HG02759 (cell line): ENCODE results near the gene TOMM5.

ENCODE experiments used
- ATAC-seq: cut with Tn5 transposase; IDR thresholded peaks from one replicate; pipeline ENCODE4 v1.9.1; 2021; ENCODE audit warnings: mild to moderate bottlenecking, moderate library complexity; ENCODE audit not compliant: unreplicated experiment

The TOMM5 gene

DNA sequence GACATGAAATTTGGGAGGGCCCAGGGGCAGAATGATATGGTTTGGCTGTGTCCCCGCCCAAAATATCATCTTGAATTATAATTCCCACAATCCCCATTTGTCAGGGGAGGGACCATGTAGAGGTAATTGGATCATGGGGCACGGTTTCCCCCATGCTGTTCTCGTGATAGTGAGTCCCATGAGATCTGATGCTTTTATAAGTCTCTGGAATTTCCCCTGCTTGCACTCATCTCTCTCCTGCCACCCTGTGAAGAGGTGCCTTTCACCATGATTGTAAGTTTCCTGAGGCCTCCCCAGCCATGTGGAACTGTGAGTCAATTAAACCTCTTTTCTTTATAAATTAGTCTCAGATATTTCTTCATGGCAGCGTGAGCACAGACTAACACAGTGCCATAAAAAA lies 27.5 kb downstream of the TOMM5 start:
- no peak for ATAC-seq

GRCh38 chr9:37563806-37564513 lies 28.4 kb downstream of the TOMM5 start:
- ATAC-seq: no peak

DNA sequence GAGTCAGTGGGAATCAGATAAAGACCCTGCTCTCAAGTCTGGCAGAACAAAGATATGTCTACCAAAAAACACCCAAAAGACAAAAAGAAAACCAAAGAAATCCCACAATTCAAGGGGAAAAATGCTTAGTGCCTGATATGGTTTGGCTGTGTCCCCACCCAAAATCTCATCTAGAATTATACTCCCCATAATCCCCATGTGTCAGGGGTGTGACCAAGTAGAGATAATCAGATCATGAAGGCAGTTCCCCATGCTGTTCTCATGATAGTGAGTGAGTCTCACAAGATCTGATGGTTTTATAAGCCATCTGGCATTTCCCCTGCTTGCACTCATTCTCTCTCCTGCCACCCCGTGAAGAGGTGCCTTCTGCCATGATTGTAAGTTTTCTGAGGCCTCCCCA lies 29.6 kb downstream of the TOMM5 start:
- ATAC-seq: no peak

DNA sequence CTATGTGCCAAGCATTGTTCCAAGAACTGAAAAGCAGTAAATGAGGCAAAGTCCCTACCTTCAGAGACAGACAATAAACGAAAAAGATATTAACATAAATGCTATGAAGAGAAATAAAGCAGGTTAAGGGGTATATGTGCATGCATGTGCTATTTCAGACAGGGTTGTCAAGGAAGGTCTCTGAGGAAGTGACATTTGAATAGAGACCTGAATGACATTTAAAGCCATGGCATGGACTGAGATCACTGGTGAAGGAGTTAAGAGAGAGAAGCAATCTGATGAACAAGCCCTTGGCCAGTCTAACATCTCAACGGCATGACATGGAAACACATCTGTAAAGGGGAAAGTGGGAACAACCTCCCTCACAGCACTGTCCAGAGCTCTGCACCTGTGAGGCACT lies 30.7 kb downstream of the TOMM5 start:
- no peak for ATAC-seq

DNA sequence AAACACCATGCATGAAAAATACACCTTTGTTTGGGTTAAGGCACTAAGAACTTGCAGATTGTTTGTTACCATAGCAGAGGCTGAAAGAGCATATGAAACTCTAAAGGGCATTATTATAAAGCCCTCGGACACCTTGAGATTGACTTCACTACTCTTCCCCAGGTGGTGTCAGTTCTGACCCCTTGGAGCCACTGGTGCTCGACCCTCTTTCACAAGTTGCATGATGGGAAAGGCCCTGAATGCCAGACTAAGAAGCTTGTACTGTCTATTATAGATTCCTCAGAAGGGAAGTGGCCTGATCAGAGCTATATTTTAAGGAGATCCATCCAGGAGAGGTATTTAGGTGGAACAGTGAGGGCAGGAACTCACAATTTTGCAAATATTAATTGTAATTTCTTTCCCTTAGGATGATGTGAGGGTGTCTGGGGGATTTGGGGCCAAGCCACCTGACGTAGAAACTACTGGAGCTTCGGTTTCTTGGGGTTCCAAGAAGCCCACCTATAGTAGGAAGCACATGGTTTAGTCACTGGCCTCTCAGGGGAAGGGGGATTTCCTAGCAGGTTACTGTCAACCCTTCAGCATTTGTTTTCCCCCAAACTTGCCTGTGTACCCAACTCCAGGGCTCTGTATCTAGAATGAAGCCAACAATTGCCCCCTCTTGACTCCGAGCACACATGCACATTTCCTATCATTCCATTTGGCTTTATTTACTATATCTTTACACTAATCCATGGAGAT lies 32.4 kb downstream of the TOMM5 start:
- ATAC-seq: no peak

- no peak for ATAC-seq
These were observed 33.3 kb downstream of the TOMM5 start for GRCh38 chr9:37559125-37559524.

GRCh38 chr9:37555786-37556185 lies 36.6 kb downstream of the TOMM5 start:
- ATAC-seq: no peak

GRCh38 chr9:37554318-37554717 lies 38.1 kb downstream of the TOMM5 start:
- ATAC-seq: no peak

GRCh38 chr9:37551888-37552287 lies 40.5 kb downstream of the TOMM5 start:
- ATAC-seq: no peak

- ATAC-seq: no peak
These were observed 40.9 kb downstream of the TOMM5 start for GRCh38 chr9:37551468-37551867.

DNA sequence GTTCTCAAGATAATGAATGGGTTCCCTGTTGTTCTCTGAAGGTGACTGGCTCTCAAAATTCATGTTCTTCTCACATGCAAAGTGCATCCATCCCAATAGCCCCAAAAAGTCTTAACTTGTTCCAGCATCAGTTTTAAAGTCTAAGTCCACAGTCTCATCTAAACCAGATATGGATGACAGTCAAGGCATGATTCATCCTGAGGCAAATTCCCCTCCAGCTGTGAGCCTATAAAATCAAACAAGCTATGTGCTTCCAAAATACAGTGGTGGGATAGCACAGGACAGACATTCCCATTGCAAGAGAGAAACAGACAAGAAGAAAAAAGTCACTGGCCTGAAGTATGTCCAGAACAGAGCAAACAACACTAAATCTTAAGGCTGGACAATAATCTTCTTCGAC lies 41.6 kb downstream of the TOMM5 start:
- no peak for ATAC-seq

DNA sequence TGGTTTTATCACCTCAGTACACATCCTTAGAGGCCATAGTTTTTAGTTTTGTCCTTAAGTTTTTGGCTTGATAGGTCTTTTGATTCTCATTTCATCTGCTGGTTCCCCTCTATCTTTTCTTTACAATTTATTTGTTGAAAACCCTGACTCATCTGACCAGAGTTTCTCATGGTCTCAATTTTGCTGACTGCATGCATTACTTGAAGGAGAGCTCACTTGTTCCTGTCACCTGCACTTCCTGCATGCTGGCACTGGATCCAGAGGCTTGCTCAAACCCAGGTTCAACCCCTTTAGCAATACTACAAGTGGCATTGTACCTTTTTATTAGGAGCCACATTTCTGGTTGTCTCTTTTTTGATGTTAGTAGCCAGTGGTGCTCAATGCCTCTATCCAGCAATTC lies 42.9 kb downstream of the TOMM5 start:
- no peak for ATAC-seq

DNA sequence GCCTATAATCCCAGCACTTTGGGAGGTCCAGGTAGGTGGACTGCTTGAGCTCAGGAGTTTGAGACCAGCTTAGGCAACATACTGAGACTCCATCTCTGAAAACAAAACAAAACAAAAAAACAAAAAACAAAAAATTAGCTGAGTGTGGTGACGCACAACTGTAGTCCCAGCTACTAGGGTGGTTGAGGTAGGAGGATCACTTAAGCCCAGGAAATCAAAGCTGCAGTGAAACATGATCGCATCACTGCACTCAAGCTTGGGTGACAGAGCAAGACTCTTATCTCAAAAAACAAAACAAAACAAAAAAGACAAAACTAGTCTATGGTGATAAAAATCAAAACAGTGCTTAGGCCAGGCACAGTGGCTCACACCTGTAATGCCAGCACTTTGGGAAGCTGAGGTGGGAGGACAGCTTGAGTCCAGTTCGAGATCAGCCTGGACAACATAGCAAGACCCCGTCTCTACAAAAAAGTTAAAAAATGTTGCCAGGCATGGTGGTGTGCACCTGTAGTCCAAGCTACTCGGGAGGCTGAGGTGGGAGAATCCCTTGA lies 45.0 kb downstream of the TOMM5 start:
- ATAC-seq: no peak

DNA sequence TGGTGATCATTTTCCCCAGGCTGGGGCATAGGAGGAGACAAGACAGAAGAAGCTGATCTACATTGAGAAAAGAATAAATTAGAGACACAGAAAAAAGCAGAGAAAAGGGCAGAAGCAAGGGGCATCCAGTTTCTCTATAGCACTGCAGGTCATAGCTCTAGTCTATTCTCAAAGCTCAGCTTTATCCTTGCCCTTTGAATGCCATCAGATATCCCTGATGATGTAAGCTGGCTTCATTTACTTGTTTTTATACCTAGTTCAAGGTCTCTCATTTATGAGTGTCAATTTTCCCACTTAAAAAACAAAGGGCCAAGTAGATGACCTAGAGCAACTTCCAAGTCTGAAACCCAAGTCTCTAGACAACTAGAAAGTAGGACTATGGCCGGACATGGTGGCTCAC lies 48.9 kb downstream of the TOMM5 start:
- no peak for ATAC-seq

DNA sequence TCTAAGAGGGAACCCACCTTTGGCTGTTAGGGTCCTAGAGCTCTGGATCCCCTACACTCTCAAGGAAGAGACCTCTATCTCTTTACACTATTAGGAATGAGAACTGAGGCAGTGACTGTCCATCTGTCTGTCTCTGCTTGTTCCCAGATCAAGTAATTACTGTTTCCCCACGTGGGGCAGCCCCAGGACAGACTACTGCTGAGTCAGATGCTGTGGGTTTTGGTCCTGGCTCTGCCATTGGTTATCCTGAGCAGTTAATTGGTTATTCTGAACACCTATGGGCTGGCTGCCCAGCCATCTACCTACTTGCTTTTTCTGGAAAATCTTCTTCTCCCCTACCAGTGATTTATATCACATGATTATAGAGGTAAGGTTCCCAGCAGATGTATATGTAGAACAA lies 49.5 kb downstream of the TOMM5 start:
- ATAC-seq: no peak

GRCh38 chr9:37542488-37542887 lies 49.9 kb downstream of the TOMM5 start:
- no peak for ATAC-seq

GRCh38 chr9:37541465-37541864 lies 50.9 kb downstream of the TOMM5 start:
- no peak for ATAC-seq

DNA sequence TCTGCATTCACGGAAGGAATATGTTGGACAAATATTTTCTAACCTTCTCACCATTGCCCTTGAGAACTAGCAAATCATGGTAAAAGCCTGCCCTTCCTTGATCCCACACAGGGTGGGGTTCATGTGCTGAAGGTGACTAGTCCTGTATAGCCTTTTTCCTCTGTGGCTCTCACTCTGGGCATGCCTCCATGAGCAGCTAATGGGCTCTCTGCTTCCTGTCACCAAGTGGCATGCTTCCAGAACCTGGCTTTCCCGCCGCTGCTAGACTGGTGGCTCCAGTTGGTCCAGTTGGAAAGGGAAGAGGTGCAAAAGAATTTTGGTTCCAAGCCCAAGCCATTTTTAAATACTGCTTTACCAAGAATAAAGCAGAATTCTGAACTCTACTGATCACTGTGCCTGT lies 51.8 kb downstream of the TOMM5 start:
- no peak for ATAC-seq

GRCh38 chr9:37539634-37540033 lies 52.8 kb downstream of the TOMM5 start:
- ATAC-seq: no peak
